HG02973 (cell line): ENCODE data around the gene KIF26B.

Experiments
- ATAC-seq: cut with Tn5 transposase; IDR thresholded peaks from one replicate; pipeline ENCODE4 v1.9.1; 2021; ENCODE audit warnings: moderate library complexity; ENCODE audit not compliant: unreplicated experiment

KIF26B gene

GRCh38 chr1:245580651-245581050, 425.9 kb downstream of the KIF26B start:
- no peak for ATAC-seq

GRCh38 chr1:245582026-245582425, 427.2 kb downstream of the KIF26B start:
- ATAC-seq, result no peak

- ATAC-seq, result no peak
Measured at GRCh38 chr1:245583081-245583480, 428.3 kb downstream of the KIF26B start.

GRCh38 chr1:245583575-245584330, 429.0 kb downstream of the KIF26B start:
- ATAC-seq, result no peak

- no peak for ATAC-seq
Measured at GRCh38 chr1:245585252-245585959, 430.6 kb downstream of the KIF26B start.

GRCh38 chr1:245587435-245588115, 432.8 kb downstream of the KIF26B start:
- ATAC-seq, result no peak

GRCh38 chr1:245588116-245588639, 433.4 kb downstream of the KIF26B start:
- no peak for ATAC-seq

- no peak for ATAC-seq
Measured at GRCh38 chr1:245589316-245589715, 434.5 kb downstream of the KIF26B start.

- ATAC-seq, result no peak
Measured at GRCh38 chr1:245589906-245590305, 435.1 kb downstream of the KIF26B start.

GRCh38 chr1:245590726-245591125, 435.9 kb downstream of the KIF26B start:
- ATAC-seq, result no peak

GRCh38 chr1:245591346-245592188, 436.8 kb downstream of the KIF26B start:
- no peak for ATAC-seq

GRCh38 chr1:245592189-245592460, 437.3 kb downstream of the KIF26B start:
- ATAC-seq, result no peak

GRCh38 chr1:245598524-245599305, 443.9 kb downstream of the KIF26B start:
- ATAC-seq, result no peak

GRCh38 chr1:245599371-245600174, 444.8 kb downstream of the KIF26B start:
- ATAC-seq, result no peak

GRCh38 chr1:245600658-245601057, 445.9 kb downstream of the KIF26B start:
- no peak for ATAC-seq

- ATAC-seq, result no peak
Measured at GRCh38 chr1:245603311-245603865, 448.6 kb downstream of the KIF26B start.

- no peak for ATAC-seq
Measured at GRCh38 chr1:245604979-245605378, 450.2 kb downstream of the KIF26B start.

GRCh38 chr1:245605480-245606156, 450.8 kb downstream of the KIF26B start:
- ATAC-seq, result no peak
